H9 (cell line): ENCODE results near the gene CD80. TPM values are rescaled to one million over a fixed set of nuclear protein-coding genes. Genes with fewer than 3 reads are reported as not detected.

ENCODE experiments used
- DNase-seq: peaks from one replicate; pipeline ENCODE4 v3.0.0-alpha.2; 2017
- H2AFZ ChIP-seq: one replicate; pipeline ENCODE4 v1.6.1; 2013; ENCODE audit warnings: mild to moderate bottlenecking, low read length, control low read depth, moderate library complexity
- H2AK5ac ChIP-seq: 2 replicates; pipeline ENCODE4 v1.6.1; 2013; ENCODE audit warnings: low read length, control low read depth, mixed read lengths; ENCODE audit not compliant: insufficient read length
- H2BK120ac ChIP-seq: one replicate; pipeline ENCODE4 v1.6.1; 2013; ENCODE audit warnings: low read depth, mild to moderate bottlenecking, low read length, control low read depth, inconsistent platforms; ENCODE audit not compliant: poor library complexity, severe bottlenecking
- H2BK12ac ChIP-seq: 2 replicates; pipeline ENCODE4 v1.6.1; 2013; ENCODE audit warnings: low read length, control low read depth, mixed read lengths, low read depth; ENCODE audit not compliant: insufficient read length
- H2BK15ac ChIP-seq: 2 replicates; pipeline ENCODE4 v1.6.1; 2013; ENCODE audit warnings: low read depth, low read length, control low read depth
- H2BK20ac ChIP-seq: one replicate; pipeline ENCODE4 v1.6.1; 2013; ENCODE audit warnings: low read depth, mild to moderate bottlenecking, low read length, control low read depth, inconsistent platforms; ENCODE audit not compliant: poor library complexity, severe bottlenecking
- H2BK5ac ChIP-seq: 2 replicates; pipeline ENCODE4 v1.6.1; 2013; ENCODE audit warnings: low read length, control low read depth, mixed read lengths; ENCODE audit not compliant: insufficient read length
- H3K14ac ChIP-seq: 2 replicates; pipeline ENCODE4 v1.6.1; 2013; ENCODE audit warnings: low read length, control low read depth; ENCODE audit not compliant: insufficient read depth
- H3K18ac ChIP-seq: 2 replicates; pipeline ENCODE4 v1.6.1; 2013; ENCODE audit warnings: low read depth, mild to moderate bottlenecking, mixed read lengths, low read length, control low read depth; ENCODE audit not compliant: insufficient read length
- H3K23ac ChIP-seq: 2 replicates; pipeline ENCODE4 v1.6.1; 2013; ENCODE audit warnings: low read length, control low read depth, mixed read lengths, low read depth; ENCODE audit not compliant: insufficient read length
- H3K23me2 ChIP-seq: 2 replicates; pipeline ENCODE4 v1.6.1; 2013; ENCODE audit warnings: low read depth, mild to moderate bottlenecking, mixed read lengths, low read length, control low read depth; ENCODE audit not compliant: insufficient read length, poor library complexity, severe bottlenecking
- H3K27ac ChIP-seq: 2 replicates; pipeline ENCODE4 v1.5.1; 2013; ENCODE audit warnings: low read length, control low read depth, mixed read lengths, low read depth; ENCODE audit not compliant: insufficient read length
- H3K27me3 ChIP-seq: 2 replicates; pipeline ENCODE4 v1.6.1; 2013; ENCODE audit warnings: low read length, control low read depth, inconsistent platforms; ENCODE audit not compliant: insufficient read depth
- H3K4ac ChIP-seq: 2 replicates; pipeline ENCODE4 v1.6.1; 2013; ENCODE audit warnings: low read depth, mild to moderate bottlenecking, control low read depth, inconsistent platforms, low read length, moderate library complexity
- H3K4me1 ChIP-seq: 2 replicates; pipeline ENCODE4 v1.6.1; 2013; ENCODE audit warnings: low read length, control low read depth, inconsistent platforms; ENCODE audit not compliant: insufficient read depth
- H3K4me2 ChIP-seq: 2 replicates; pipeline ENCODE4 v1.6.1; 2013; ENCODE audit warnings: low read length, control low read depth, mixed read lengths; ENCODE audit not compliant: insufficient read length, insufficient read depth
- H3K56ac ChIP-seq: 2 replicates; pipeline ENCODE4 v1.6.1; 2013; ENCODE audit warnings: low read depth, mild to moderate bottlenecking, mixed read lengths, low read length, control low read depth; ENCODE audit not compliant: insufficient read length
- H3K79me1 ChIP-seq: 2 replicates; pipeline ENCODE4 v1.6.1; 2013; ENCODE audit warnings: low read depth, mild to moderate bottlenecking, moderate library complexity, low read length, control low read depth, inconsistent platforms; ENCODE audit not compliant: insufficient read depth, poor library complexity, severe bottlenecking
- H3K79me2 ChIP-seq: 2 replicates; pipeline ENCODE4 v1.6.1; 2013; ENCODE audit warnings: low read length, control low read depth, inconsistent platforms; ENCODE audit not compliant: insufficient read depth
- H3K9ac ChIP-seq: 2 replicates; pipeline ENCODE4 v1.6.1; 2013; ENCODE audit warnings: low read length, control low read depth, mixed read lengths; ENCODE audit not compliant: insufficient read length; ENCODE audit errors: extremely low read depth
- H3K9me3 ChIP-seq: one replicate; pipeline ENCODE4 v1.6.1; 2013; ENCODE audit warnings: low read depth, low read length, inconsistent platforms; ENCODE audit not compliant: control insufficient read depth
- H3T11ph ChIP-seq: one replicate; pipeline ENCODE4 v1.6.1; 2013; ENCODE audit warnings: mild to moderate bottlenecking, low read length, control low read depth, inconsistent platforms
- H4K20me1 ChIP-seq: one replicate; pipeline ENCODE4 v1.6.1; 2013; ENCODE audit not compliant: control insufficient read depth, insufficient read length, insufficient read depth
- H4K5ac ChIP-seq: 2 replicates; pipeline ENCODE4 v1.6.1; 2013; ENCODE audit warnings: low read depth, mild to moderate bottlenecking, mixed read lengths, low read length, control low read depth; ENCODE audit not compliant: insufficient read length
- H4K8ac ChIP-seq: replicated peaks from 2 replicates; pipeline ENCODE4 v1.6.1; 2013; ENCODE audit warnings: low read length, control low read depth, mixed read lengths, low read depth; ENCODE audit not compliant: insufficient read length
- H4K91ac ChIP-seq: 2 replicates; pipeline ENCODE4 v1.6.1; 2013; ENCODE audit warnings: low read depth, mild to moderate bottlenecking, moderate library complexity, mixed read lengths, low read length, control low read depth; ENCODE audit not compliant: insufficient read length
- H3K27ac Mint-ChIP-seq, 3 experiments: 2 replicates in 2 of 3; 3 replicates in 1 of 3; pipeline ENCODE4 v1.8.0; 2020 to 2021; ENCODE audit warnings: mixed read lengths in 3 of 3, mild to moderate bottlenecking in 1 of 3, moderate library complexity in 1 of 3
- H3K27me3 Mint-ChIP-seq: 2 replicates; pipeline ENCODE4 v1.8.0; 2021; ENCODE audit warnings: low read depth, mild to moderate bottlenecking, moderate library complexity, mixed read lengths
- H3K36me3 Mint-ChIP-seq, 3 experiments: 2 replicates in 2 of 3; 3 replicates in 1 of 3; pipeline ENCODE4 v1.8.0; 2020 to 2021; ENCODE audit warnings: low read depth in 3 of 3, mixed read lengths in 3 of 3; ENCODE audit not compliant: insufficient read depth in 1 of 3
- H3K4me1 Mint-ChIP-seq, 2 experiments: 2 replicates each; pipeline ENCODE4 v1.8.0; 2020; ENCODE audit warnings: mixed read lengths in 2 of 2
- H3K4me3 Mint-ChIP-seq, 2 experiments: 2 replicates in 1 of 2; 3 replicates in 1 of 2; pipeline ENCODE4 v1.8.0; 2020 to 2021; ENCODE audit warnings: mild to moderate bottlenecking in 2 of 2, mixed read lengths in 2 of 2, moderate library complexity in 1 of 2
- H3K9me3 Mint-ChIP-seq, 2 experiments: 2 replicates in 1 of 2; 3 replicates in 1 of 2; pipeline ENCODE4 v1.8.0; 2020; ENCODE audit warnings: mild to moderate bottlenecking in 2 of 2, mixed read lengths in 2 of 2, moderate library complexity in 1 of 2
- CTCF ChIP-seq: fragments of 200-600 bp; sonication (generic); conservative IDR thresholded peaks from 3 replicates; pipeline ENCODE4 v1.8.0; 2021; ENCODE audit warnings: antibody characterized with exemption, mild to moderate bottlenecking
- WGBS: extraction: QIAGEN DNeasy Blood & Tissue Kit; methylation state at CpG from one replicate; pipeline ENCODE4 v1.1.7; 2013; ENCODE audit warnings: missing lambda C conversion rate, low lambda C conversion rate, mixed read lengths; ENCODE audit not compliant: insufficient read length; ENCODE audit errors: extremely low coverage; 5-methylcytosine and 5-hydroxymethylcytosine counted together
- total RNA-seq: library from RNA; stranded (reverse); gene quantifications from 2 replicates; pipeline ENCODE4 v1.2.1, GENCODE V29; 2021

Gene CD80
- total RNA-seq, 1 experiment from 2014 or later, result not detected

DNA sequence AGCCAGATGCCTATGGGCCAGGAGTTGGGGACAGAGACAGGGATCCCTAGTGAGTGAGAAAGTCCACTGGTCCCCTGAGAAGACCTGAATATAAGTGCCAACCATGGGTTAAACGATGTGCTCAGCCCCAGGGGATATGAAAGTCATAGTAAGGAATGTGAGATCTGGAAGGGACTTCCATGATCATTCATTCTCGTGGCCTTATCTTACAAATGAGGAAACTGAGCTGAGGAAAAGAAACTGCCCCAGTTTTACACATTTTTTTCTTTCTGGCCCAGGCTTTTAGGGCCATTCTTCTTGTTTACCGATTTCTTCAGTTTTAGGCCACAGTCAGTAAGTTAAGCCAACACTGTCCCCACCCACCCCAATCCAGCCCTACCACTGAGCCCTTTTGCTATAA, 11.1 kb downstream of the CD80 start:
- no peak overlapping the region for H4K8ac ChIP-seq
- no peak overlapping the region for H3K27ac Mint-ChIP-seq
- H2AK5ac ChIP-seq, result no peak overlapping the region
- no peak overlapping the region for H2BK15ac ChIP-seq
- DNase-seq, result no peak
- peaks cover 3 to 10% of the 10 kb centered on the region in 2 experiments; a peak in 2 of 4 replicates for H3K4me1 Mint-ChIP-seq
- H3K9me3 Mint-ChIP-seq, result no peaks in the 10 kb centered on the region
- H3K27me3 Mint-ChIP-seq, result no peaks in the 10 kb centered on the region
- H3T11ph ChIP-seq, result no peak overlapping the region
- no peaks in the 10 kb centered on the region for H3K79me1 ChIP-seq
- H2BK120ac ChIP-seq, result no peak overlapping the region
- no peak overlapping the region for H2BK5ac ChIP-seq
- H4K91ac ChIP-seq, result no peak overlapping the region
- H3K27me3 ChIP-seq, result no peaks in the 10 kb centered on the region
- no peak overlapping the region for H2BK20ac ChIP-seq
- no peak overlapping the region for H2BK12ac ChIP-seq
- WGBS, result no CpG with 5 or more reads among the region's 3 CpGs
- no peak overlapping the region for H3K4ac ChIP-seq
- H3K4me3 Mint-ChIP-seq, result no peak overlapping the region
- H3K36me3 Mint-ChIP-seq, result no peaks in the 10 kb centered on the region
- H3K4me1 ChIP-seq, result no peaks in the 10 kb centered on the region
- no peak overlapping the region for H2AFZ ChIP-seq
- no peaks in the 10 kb centered on the region for H3K79me2 ChIP-seq
- H3K56ac ChIP-seq, result no peak overlapping the region
- no peak overlapping the region for H3K9ac ChIP-seq
- no peak overlapping the region for H3K4me2 ChIP-seq
- H3K18ac ChIP-seq, result no peak overlapping the region
- H3K27ac ChIP-seq, result no peak overlapping the region
- no peaks in the 10 kb centered on the region for H3K9me3 ChIP-seq
- no peak for TF ChIP-seq CTCF
- no peak overlapping the region for H3K23ac ChIP-seq
- H3K23me2 ChIP-seq, result no peaks in the 10 kb centered on the region
- H4K20me1 ChIP-seq, result no peaks in the 10 kb centered on the region
- no peak overlapping the region for H4K5ac ChIP-seq
- no peak overlapping the region for H3K14ac ChIP-seq
